ENCODE measurements around the gene MINDY4. TPM values are rescaled to one million over a fixed set of nuclear protein-coding genes. Genes with fewer than 3 reads are reported as not detected.

MINDY4 gene
- total and polyA plus RNA-seq, 2 of the 13 experiments (the other 11 are each of a cell fraction or from before 2014, with no cell fraction given): not detected

GRCh38 chr7:30873207-30873606, 102.0 kb downstream of the MINDY4 start:
- no peaks in the 10 kb centered on the region for H4K20me1 ChIP-seq (ENCODE audit: insufficient read depth, low read length)
- intact Hi-C loops (cut with micrococcal nuclease; ENCODE audit: unreplicated experiment) (no loop called here), in situ Hi-C loops (cut with HindIII; ENCODE audit: extremely low pct_ligation_motif_present, low pct_unique_long_range_greater_than_20kb) (no loop called here)
- no peak overlapping the region for H2AFZ ChIP-seq (ENCODE audit: low read length)
- no peak overlapping the region for H3K4me2 ChIP-seq (ENCODE audit: low read depth, low read length)
- no peaks in the 10 kb centered on the region for H3K79me2 ChIP-seq (ENCODE audit: insufficient read depth, low read length)
- ATAC-seq (no peak), FAIRE-seq (no peak), DNase-seq (ENCODE audit: low spot score) (no peak)
- TF ChIP-seq ZNF431 (CRISPR knock-in tag; IDR thresholded peaks at IDR 0.05; ENCODE audit: borderline replicate concordance, low read depth) (no peak), ZNF644 (CRISPR knock-in tag; IDR thresholded peaks at IDR 0.05; ENCODE audit: low read depth) (no peak), ZNF556 (CRISPR knock-in tag; IDR thresholded peaks at IDR 0.05; ENCODE audit: borderline replicate concordance) (no peak), ZNF570 (CRISPR knock-in tag; IDR thresholded peaks at IDR 0.05; ENCODE audit: borderline replicate concordance) (no peak)
- H3K4me1 ChIP-seq (ENCODE audit: insufficient read depth, low read length): peaks cover 9% of the 10 kb centered on the region
- no peak overlapping the region for H3K9ac ChIP-seq (ENCODE audit: insufficient read depth, low read depth, low read length)
- no peaks in the 10 kb centered on the region for H3K9me3 ChIP-seq (ENCODE audit: low read length)
- ChIA-PET POLR2A (no interaction called here), CTCF (ENCODE audit: low intra/inter-chr PET ratio, low total read pairs) (no interaction called here)
- WGBS (ENCODE audit: low lambda C conversion rate): 0% methylated on average over 1 of the region's 2 CpGs
- no peak overlapping the region for H3K27ac ChIP-seq (ENCODE audit: extremely low read length, insufficient read depth, low read length)
- no peaks in the 10 kb centered on the region for H3K36me3 ChIP-seq (replicated peaks in 1 of 2; ENCODE audit: control insufficient read depth in 1 of 2, insufficient read depth in 2 of 2, low read length in 2 of 2)
- no peak overlapping the region for H3K4me3 ChIP-seq (replicated peaks in 1 of 3; ENCODE audit: insufficient read depth in 1 of 3, low read depth in 2 of 3, low read length in 3 of 3)
- BruUV-seq (replicated peaks): no TSS peak
- H3K27me3 ChIP-seq (ENCODE audit: control insufficient read depth in 1 of 2, insufficient read depth in 2 of 2, low read length in 2 of 2): no peaks in the 10 kb centered on the region; a peak in 1 of 5 replicates

GRCh38 chr7:30873656-30874055, 102.4 kb downstream of the MINDY4 start:
- no peak for ATAC-seq
- TF ChIP-seq ZFAT (CRISPR knock-in tag; conservative IDR thresholded peaks at IDR 0.05) (no peak), ZNF850 (CRISPR knock-in tag; conservative IDR thresholded peaks at IDR 0.05) (no peak), MTERF4 (CRISPR knock-in tag; IDR thresholded peaks at IDR 0.05) (no peak), FOSL2 (CRISPR knock-in tag; IDR thresholded peaks at IDR 0.05) (no peak), ZNF709 (CRISPR knock-in tag; IDR thresholded peaks at IDR 0.05) (no peak), CENPT (CRISPR knock-in tag; IDR thresholded peaks at IDR 0.05; ENCODE audit: low read depth) (no peak), ZNF556 (CRISPR knock-in tag; IDR thresholded peaks at IDR 0.05; ENCODE audit: borderline replicate concordance) (no peak), ATM (IDR thresholded peaks at IDR 0.05; ENCODE audit: borderline replicate concordance) (no peak), FOXO4 (CRISPR knock-in tag; conservative IDR thresholded peaks at IDR 0.05) (no peak), ZNF263 (CRISPR knock-in tag; IDR thresholded peaks at IDR 0.05) (no peak)

More at GRCh38 chr7:30873656-30874055, 102.4 kb downstream of the MINDY4 start:
- no peaks in the 10 kb centered on the region; a peak in 1 of 5 replicates for H3K27me3 ChIP-seq (ENCODE audit: control insufficient read depth in 1 of 2, insufficient read depth in 2 of 2, low read length in 2 of 2)
- CTCF ChIA-PET (ENCODE audit: low intra/inter-chr PET ratio, low total read pairs): no interaction called here
- peaks cover 9% of the 10 kb centered on the region for H3K4me1 ChIP-seq (ENCODE audit: insufficient read depth, low read length)
- no peak overlapping the region for H3K27ac ChIP-seq (ENCODE audit: extremely low read length, insufficient read depth, low read length)
- H3K9ac ChIP-seq (ENCODE audit: insufficient read depth, low read depth, low read length): no peak overlapping the region
- intact Hi-C loops (cut with micrococcal nuclease; ENCODE audit: unreplicated experiment): no loop called here
- no peak overlapping the region for H3K4me2 ChIP-seq (ENCODE audit: low read depth, low read length)
- no peak overlapping the region for H2AFZ ChIP-seq (ENCODE audit: low read length)
- WGBS (ENCODE audit: low lambda C conversion rate): 27% methylated on average over 6 of the region's 6 CpGs
- DNase-seq (ENCODE audit: low spot score): no peak
- in situ Hi-C loops (cut with HindIII; ENCODE audit: extremely low pct_ligation_motif_present, low pct_unique_long_range_greater_than_20kb): no loop called here
- H4K20me1 ChIP-seq (ENCODE audit: insufficient read depth, low read length): no peaks in the 10 kb centered on the region
- no peaks in the 10 kb centered on the region for H3K79me2 ChIP-seq (ENCODE audit: insufficient read depth, low read length)
- no peaks in the 10 kb centered on the region for H3K36me3 ChIP-seq (replicated peaks in 1 of 2; ENCODE audit: control insufficient read depth in 1 of 2, insufficient read depth in 2 of 2, low read length in 2 of 2)
- POLR2A ChIA-PET: no interaction called here
- no peak overlapping the region for H3K4me3 ChIP-seq (replicated peaks in 1 of 3; ENCODE audit: insufficient read depth in 1 of 3, low read depth in 2 of 3, low read length in 3 of 3)
- no peaks in the 10 kb centered on the region for H3K9me3 ChIP-seq (ENCODE audit: low read length)
- BruUV-seq (replicated peaks): no TSS peak
- no peak for FAIRE-seq

All from HepG2 (cell line).